GM12878 (cell line): ENCODE results near the gene TPPP3. TPM values are rescaled to one million over a fixed set of nuclear protein-coding genes. Genes with fewer than 3 reads are reported as not detected.

ENCODE experiments used
- ATAC-seq: fragments of 200-7000 bp; cut with Tn5 transposase; 3 replicates; pipeline ENCODE4 v1.9.1; 2020; ENCODE audit warnings: mild to moderate bottlenecking, moderate library complexity
- BruUV-seq: library from RNA; stranded (reverse); fragments of 400-500 nt; replicated peaks from 2 replicates; lab custom pipeline; 2021; lab: Mats Ljungman, UMichigan
- CTCF ChIA-PET: fragments of 300-600 bp; sonication (Branson Sonifier 250); formaldehyde crosslinking; extraction: SDS; loops from one replicate; lab custom pipeline; 2021; ENCODE audit warnings: inconsistent platforms; lab: Yijun Ruan, JAX
- POLR2A ChIA-PET: fragments of 350-600 bp; formaldehyde crosslinking; extraction: SDS; loops from one replicate; lab custom pipeline; 2021; ENCODE audit warnings: inconsistent platforms; lab: Charles Lee
- RAD21 ChIA-PET: fragments of 300-600 bp; sonication (Branson Sonifier 250); formaldehyde crosslinking; loops from one replicate; lab custom pipeline; 2023; ENCODE audit warnings: antibody characterized with exemption; ENCODE audit not compliant: unreplicated experiment; lab: Charles Lee
- SMC1A ChIA-PET: fragments of 300-600 bp; sonication (Branson Sonifier 250); formaldehyde crosslinking; loops from one replicate; lab custom pipeline; 2023; ENCODE audit not compliant: unreplicated experiment, uncharacterized antibody; lab: Charles Lee
- DNase-seq: peaks from one replicate; pipeline ENCODE4 v3.0.0-alpha.2; 2011; ENCODE audit warnings: low read depth, low spot score
- FAIRE-seq: peaks from 3 replicates; lab custom pipeline; 2011; peaks lifted over from hg19 to GRCh38; lab: Jason Lieb, UNC
- H2AFZ ChIP-seq: 2 replicates; pipeline ENCODE4 v1.6.0; 2011; ENCODE audit warnings: low read depth, low read length, control low read depth; ENCODE audit not compliant: control insufficient read depth
- H3K27ac ChIP-seq: 2 replicates; pipeline ENCODE4 v1.5.1; 2011; ENCODE audit warnings: control low read depth; ENCODE audit not compliant: control insufficient read depth, insufficient read depth
- H3K27me3 ChIP-seq, 2 experiments: replicated peaks in 1 of 2; 2 replicates each; pipeline versions ENCODE4 v1.6.0 to v1.6.1; 2011; ENCODE audit warnings: low read length in 1 of 2; ENCODE audit not compliant: control insufficient read depth in 2 of 2, insufficient read depth in 2 of 2
- H3K36me3 ChIP-seq, 2 experiments: 2 replicates each; pipeline ENCODE4 v1.5.1; 2011; ENCODE audit warnings: low read length in 1 of 2; ENCODE audit not compliant: control insufficient read depth in 2 of 2, insufficient read depth in 2 of 2
- H3K4me1 ChIP-seq: 2 replicates; pipeline ENCODE4 v1.6.1; 2011; ENCODE audit warnings: mild to moderate bottlenecking, low read length, moderate library complexity, mixed read lengths; ENCODE audit not compliant: control insufficient read depth, insufficient read depth
- H3K4me2 ChIP-seq: 2 replicates; pipeline ENCODE4 v1.6.0; 2011; ENCODE audit warnings: control low read depth; ENCODE audit not compliant: control insufficient read depth, insufficient read depth
- H3K4me3 ChIP-seq: fragments of 200-600 bp; sonication (generic); 2 replicates; pipeline ENCODE4 v1.5.1; 2016
- H3K79me2 ChIP-seq: 2 replicates; pipeline ENCODE4 v1.6.0; 2011; ENCODE audit warnings: low read length; ENCODE audit not compliant: control insufficient read depth, insufficient read depth
- H3K9ac ChIP-seq: 2 replicates; pipeline ENCODE4 v1.8.0; 2011; ENCODE audit warnings: low read length, control low read depth, mixed read lengths; ENCODE audit not compliant: control insufficient read depth, insufficient read depth
- H3K9me3 ChIP-seq: replicated peaks from 3 replicates; pipeline ENCODE4 v1.5.1; 2011; ENCODE audit warnings: mild to moderate bottlenecking, low read length; ENCODE audit not compliant: control insufficient read depth, insufficient read depth
- H4K20me1 ChIP-seq: 2 replicates; pipeline ENCODE4 v1.6.0; 2011; ENCODE audit not compliant: control insufficient read depth, insufficient read depth
- ASH2L ChIP-seq: fragments of 300-600, 200-600 bp; sonication (generic); IDR thresholded peaks from 2 replicates; pipeline ENCODE4 v1.6.1; 2017; ENCODE audit warnings: low read depth, mild to moderate bottlenecking, borderline replicate concordance
- ESRRA ChIP-seq: IDR thresholded peaks from 2 replicates; pipeline ENCODE4 v1.6.1; 2012; ENCODE audit warnings: mild to moderate bottlenecking, low read length, improper control_type of control experiment
- FOS ChIP-seq: IDR thresholded peaks from 3 replicates; pipeline ENCODE4 v1.6.1; 2011; ENCODE audit warnings: borderline replicate concordance; ENCODE audit not compliant: insufficient read length; ENCODE audit errors: extremely low read depth
- HDGF ChIP-seq: fragments of 450-650 bp; IDR thresholded peaks from 2 replicates; pipeline ENCODE4 v1.6.1; 2016; ENCODE audit warnings: antibody characterized with exemption
- MLLT1 ChIP-seq: fragments of 450-650 bp; IDR thresholded peaks from 2 replicates; pipeline ENCODE4 v1.6.1; 2016; ENCODE audit warnings: mild to moderate bottlenecking
- NFYA ChIP-seq: IDR thresholded peaks from 2 replicates; pipeline ENCODE4 v1.6.1; 2011; ENCODE audit warnings: low read depth, mild to moderate bottlenecking, low read length, improper control_type of control experiment, borderline replicate concordance
- PKNOX1 ChIP-seq: fragments of 450-650 bp; IDR thresholded peaks from 2 replicates; pipeline ENCODE4 v1.6.1; 2016; ENCODE audit warnings: mild to moderate bottlenecking
- WRNIP1 ChIP-seq: IDR thresholded peaks from 2 replicates; pipeline ENCODE4 v1.6.1; 2011; ENCODE audit warnings: low read depth, low read length, improper control_type of control experiment, borderline replicate concordance
- YBX1 ChIP-seq: fragments of 450-650 bp; IDR thresholded peaks from 2 replicates; pipeline ENCODE4 v1.6.1; 2016; ENCODE audit warnings: antibody characterized with exemption
- YY1 ChIP-seq: IDR thresholded peaks from 2 replicates; pipeline ENCODE4 v1.6.1; 2011; ENCODE audit warnings: low read depth, mild to moderate bottlenecking, low read length
- ZBTB40 ChIP-seq: fragments of 450-650 bp; IDR thresholded peaks from 2 replicates; pipeline ENCODE4 v1.6.1; 2016; ENCODE audit warnings: mild to moderate bottlenecking, moderate library complexity, borderline replicate concordance
- WGBS: methylation state at CpG from one replicate; pipeline ENCODE4 v1.1.6; 2016; ENCODE audit warnings: low lambda C conversion rate; ENCODE audit not compliant: insufficient replicate concordance, insufficient coverage; ENCODE audit errors: missing lambda C conversion rate; 5-methylcytosine and 5-hydroxymethylcytosine counted together
- in situ Hi-C: fragments of 300-500 bp; cut with MboI; formaldehyde crosslinking; loops from 9 replicates; pipeline ENCODE4 v1.14.3; 2018; ENCODE audit warnings: mixed read lengths
- intact Hi-C: fragments of 100-400 bp; cut with micrococcal nuclease; formaldehyde crosslinking; loops from one replicate; pipeline ENCODE4 v1.14.2; 2022; ENCODE audit not compliant: unreplicated experiment
- polyA plus RNA-seq, 11 experiments: library from polyadenylated mRNA; depleted of rRNA in 4 of 11; unstranded in 6 of 11; stranded (reverse) in 5 of 11; fragments of >200 nt; fragmentation: Nextera tagmentation in 4 of 11; fragmentation: Illumina TruSeq in 1 of 11; extraction: Ambion mirVana in 4 of 11; extraction: Trizol in 1 of 11; gene quantifications; 1 replicate in 1 of 11; 2 replicates in 10 of 11; pipeline versions ENCODE4 v1.2.1 to v1.2.3, GENCODE V29; 2011 to 2016; ENCODE audit warnings: inconsistent platforms in 2 of 11, missing spikeins in 2 of 11, low read depth in 1 of 11
- total RNA-seq, 4 experiments: library from RNA; depleted of rRNA in 3 of 4; stranded (reverse); fragments of >200 nt in 3 of 4; fragmentation: Illumina TruSeq in 1 of 4; extraction: Trizol in 1 of 4; gene quantifications; 2 replicates each; pipeline versions ENCODE4 v1.2.1 to v1.2.3, GENCODE V29; 2013 to 2021
- TF ChIP-seq, protein P1 (sequence below): fragments of 450-650 bp; IDR thresholded peaks from 2 replicates; pipeline ENCODE4 v1.6.1; 2018; ENCODE audit warnings: mild to moderate bottlenecking, low read depth, moderate library complexity; ENCODE audit not compliant: partially characterized antibody

Gene TPPP3
- total and polyA plus RNA-seq, 10 of the 15 experiments (the other 5 are each of a cell fraction or from before 2014, with no cell fraction given): 0.14 TPM; not detected in 9

DNA sequence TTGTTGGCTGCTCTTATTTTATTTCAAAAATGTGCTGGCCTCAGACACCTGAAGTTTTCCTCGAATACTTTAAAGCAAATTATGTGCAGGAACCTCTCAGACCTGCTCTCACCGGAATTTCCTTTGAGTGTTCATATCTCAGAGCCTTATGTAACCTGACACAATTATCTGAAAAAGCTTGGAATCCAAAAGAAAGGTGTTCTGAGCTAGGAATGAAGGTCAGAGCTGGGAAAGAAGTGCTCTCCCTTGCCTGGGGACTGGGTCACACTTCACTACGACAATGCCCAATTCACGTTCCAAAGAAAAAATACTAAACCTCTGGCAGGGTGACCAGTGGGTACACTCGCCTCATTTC is 30.9 kb upstream of the TPPP3 start:
- Histone ChIP-seq H3K79me2 (no peaks in the 10 kb centered on the region), H4K20me1 (0 out of 2 replicates have a peak, but pooled peaks cover 2% of the 10 kb centered on the region), H3K9ac (no peak overlapping the region), H3K9me3 (no peaks in the 10 kb centered on the region), H3K27ac (no peak overlapping the region), H3K4me1 (no peaks in the 10 kb centered on the region), H3K4me2 (no peak overlapping the region), H3K36me3 (no peaks in the 10 kb centered on the region), H3K27me3 (peaks cover 5% of the 10 kb centered on the region in 2 experiments), H3K4me3 (no peak overlapping the region), H2AFZ (no peak overlapping the region)
- in situ Hi-C loops (loop anchor here (25.0 kb wide), 1 partner anchor 437 kb away; the partner anchor contains the start of gene CES4A), intact Hi-C loops (no loop called here)
- ATAC-seq (no peak), FAIRE-seq (no peak), DNase-seq (no peak)
- 37% methylated on average over 5 of the region's 5 CpGs for WGBS
- POLR2A ChIA-PET: no interaction called here
- CTCF ChIA-PET: interaction anchor here (1.1 to 5.6 kb wide), 3 partner anchors 21 to 43 kb away, joined by 4 to 84 read pairs (median 4); no protein-coding TSS in a partner anchor
- RAD21 ChIA-PET: interaction anchor here (1.2 to 1.4 kb wide), 2 partner anchors 23 to 26 kb away, joined by 3 read pairs; no protein-coding TSS in a partner anchor
- BruUV-seq: no TSS peak
- SMC1A ChIA-PET: no interaction called here
- TF ChIP-seq ASH2L: no peak
- TF ChIP-seq HDGF: no peak
- TF ChIP-seq ESRRA: no peak
- TF ChIP-seq WRNIP1: no peak
- no peak for TF ChIP-seq PKNOX1
- TF ChIP-seq NFYA: no peak
- no peak for TF ChIP-seq FOS
- TF ChIP-seq MLLT1: no peak
- TF ChIP-seq ZBTB40: no peak
- no peak for TF ChIP-seq YBX1
- TF ChIP-seq YY1: no peak
- TF ChIP-seq, protein P1, sequence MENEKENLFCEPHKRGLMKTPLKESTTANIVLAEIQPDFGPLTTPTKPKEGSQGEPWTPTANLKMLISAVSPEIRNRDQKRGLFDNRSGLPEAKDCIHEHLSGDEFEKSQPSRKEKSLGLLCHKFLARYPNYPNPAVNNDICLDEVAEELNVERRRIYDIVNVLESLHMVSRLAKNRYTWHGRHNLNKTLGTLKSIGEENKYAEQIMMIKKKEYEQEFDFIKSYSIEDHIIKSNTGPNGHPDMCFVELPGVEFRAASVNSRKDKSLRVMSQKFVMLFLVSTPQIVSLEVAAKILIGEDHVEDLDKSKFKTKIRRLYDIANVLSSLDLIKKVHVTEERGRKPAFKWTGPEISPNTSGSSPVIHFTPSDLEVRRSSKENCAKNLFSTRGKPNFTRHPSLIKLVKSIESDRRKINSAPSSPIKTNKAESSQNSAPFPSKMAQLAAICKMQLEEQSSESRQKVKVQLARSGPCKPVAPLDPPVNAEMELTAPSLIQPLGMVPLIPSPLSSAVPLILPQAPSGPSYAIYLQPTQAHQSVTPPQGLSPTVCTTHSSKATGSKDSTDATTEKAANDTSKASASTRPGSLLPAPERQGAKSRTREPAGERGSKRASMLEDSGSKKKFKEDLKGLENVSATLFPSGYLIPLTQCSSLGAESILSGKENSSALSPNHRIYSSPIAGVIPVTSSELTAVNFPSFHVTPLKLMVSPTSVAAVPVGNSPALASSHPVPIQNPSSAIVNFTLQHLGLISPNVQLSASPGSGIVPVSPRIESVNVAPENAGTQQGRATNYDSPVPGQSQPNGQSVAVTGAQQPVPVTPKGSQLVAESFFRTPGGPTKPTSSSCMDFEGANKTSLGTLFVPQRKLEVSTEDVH: no peak
